Activated naive CD4-positive, alpha-beta T cell treated with anti-CD3 and anti-CD28 coated beads, Interleukin-2, amount 10 ng/mL, durations not matched to agents 7 days and 5 days (primary cell): ENCODE measurements around the gene AKT3.
"Not testable (repeated sequence)": the region's sequence is repeated elsewhere in the genome, so short reads cannot be mapped to it uniquely, and the experiment has no call there.

Experiments
- CTCF ChIA-PET: fragments of 350-600 bp; sonication (Branson Sonifier 250); formaldehyde crosslinking; loops from one replicate; lab custom pipeline; 2021; ENCODE audit warnings: antibody characterized with exemption; lab: Charles Lee
- DNase-seq: peaks from one replicate; pipeline ENCODE4 v3.0.0-alpha.2; 2020
- H3K27ac Mint-ChIP-seq: one replicate; pipeline ENCODE4 v1.8.0; 2021; ENCODE audit warnings: mild to moderate bottlenecking, moderate library complexity, mixed read lengths
- H3K27me3 Mint-ChIP-seq: one replicate; pipeline ENCODE4 v1.8.0; 2021; ENCODE audit warnings: mild to moderate bottlenecking, mixed read lengths
- H3K36me3 Mint-ChIP-seq: one replicate; pipeline ENCODE4 v1.8.0; 2021; ENCODE audit warnings: mixed read lengths
- H3K4me1 Mint-ChIP-seq: one replicate; pipeline ENCODE4 v1.8.0; 2021; ENCODE audit warnings: mixed read lengths
- H3K4me3 Mint-ChIP-seq: one replicate; pipeline ENCODE4 v1.8.0; 2021; ENCODE audit warnings: mild to moderate bottlenecking, moderate library complexity, mixed read lengths
- H3K9me3 Mint-ChIP-seq: one replicate; pipeline ENCODE4 v1.8.0; 2021; ENCODE audit warnings: mixed read lengths

AKT3 gene

DNA sequence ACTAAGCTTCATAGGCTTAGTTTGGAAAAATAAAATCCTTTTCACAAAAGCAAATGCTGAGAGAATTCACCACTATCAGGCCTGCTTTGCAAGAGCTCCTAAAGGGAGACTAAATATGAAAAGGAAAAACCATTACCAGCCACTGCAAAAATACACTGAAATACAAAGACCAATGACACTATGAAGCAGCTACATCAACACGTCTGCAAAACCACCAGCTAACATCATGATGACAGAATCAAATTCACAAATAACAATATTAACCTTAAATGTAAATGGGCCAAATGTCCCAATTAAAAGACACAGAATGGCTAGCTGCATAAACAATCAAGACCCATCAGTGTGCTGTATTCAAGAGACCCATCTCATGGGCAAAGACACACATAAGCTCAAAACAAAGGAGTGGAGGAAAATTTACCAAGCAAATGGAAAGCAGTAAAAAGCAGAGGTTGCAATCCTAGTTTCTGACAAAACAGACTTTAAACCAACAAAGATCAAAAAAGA is 28.8 kb downstream of the AKT3 start:
- no peak for DNase-seq
- H3K27ac Mint-ChIP-seq = no peak overlapping the region
- peaks cover 27% of the 10 kb centered on the region for H3K36me3 Mint-ChIP-seq
- H3K9me3 Mint-ChIP-seq = peaks cover 36% of the 10 kb centered on the region
- no peaks in the 10 kb centered on the region for H3K4me1 Mint-ChIP-seq
- CTCF ChIA-PET = no interaction called here
- no peaks in the 10 kb centered on the region for H3K27me3 Mint-ChIP-seq
- H3K4me3 Mint-ChIP-seq = no peak overlapping the region

DNA sequence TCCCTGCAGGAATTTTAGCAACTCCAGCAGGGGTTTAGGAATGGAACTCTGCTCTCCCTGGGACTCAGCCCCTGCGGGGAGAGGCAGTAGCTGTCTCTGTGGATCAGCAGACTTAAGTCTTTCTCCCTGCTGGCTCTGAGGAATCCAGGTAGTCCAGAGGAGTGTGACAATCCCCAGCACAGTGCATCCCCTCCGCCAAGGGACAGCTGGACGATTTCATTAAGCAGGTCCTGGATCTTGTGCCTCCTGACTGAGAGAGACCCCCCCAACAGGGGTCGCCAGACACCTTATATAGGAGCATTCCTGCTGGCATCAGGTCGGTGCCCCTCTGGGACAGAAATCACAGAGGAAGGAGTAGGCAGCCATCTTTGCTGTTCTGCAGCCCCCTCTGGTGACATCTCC is 30.6 kb downstream of the AKT3 start:
- no peak for DNase-seq
- peaks cover 21% of the 10 kb centered on the region for H3K36me3 Mint-ChIP-seq
- CTCF ChIA-PET = no interaction called here

DNA sequence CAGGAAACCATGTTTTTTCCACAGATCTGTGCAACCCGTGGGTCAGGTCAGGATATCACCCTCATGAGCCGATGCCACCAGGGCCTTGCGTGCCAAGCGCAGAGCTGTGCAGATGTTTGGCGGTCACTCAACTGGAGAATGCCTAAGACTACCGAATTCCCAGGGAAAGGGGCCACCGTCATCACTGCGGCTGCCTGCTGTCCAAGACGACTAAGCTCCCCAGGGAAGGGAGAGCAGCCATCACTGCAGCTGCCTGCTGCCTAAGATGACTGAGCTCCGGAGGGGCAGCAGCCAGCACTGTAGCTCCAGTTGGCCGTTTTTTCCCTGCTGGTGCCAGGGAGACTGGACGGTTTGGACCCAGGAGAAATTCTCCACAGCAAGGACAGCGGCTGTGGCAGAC is 31.1 kb downstream of the AKT3 start:
- peaks cover 38% of the 10 kb centered on the region for H3K9me3 Mint-ChIP-seq
- H3K27me3 Mint-ChIP-seq = no peaks in the 10 kb centered on the region
- H3K36me3 Mint-ChIP-seq = peaks cover 17% of the 10 kb centered on the region

More for the DNA sequence above, 30.6 kb downstream of the AKT3 start:
- H3K27me3 Mint-ChIP-seq = no peaks in the 10 kb centered on the region
- no peaks in the 10 kb centered on the region for H3K4me1 Mint-ChIP-seq
- H3K27ac Mint-ChIP-seq = no peak overlapping the region
- H3K9me3 Mint-ChIP-seq = peaks cover 37% of the 10 kb centered on the region
- H3K4me3 Mint-ChIP-seq = no peak overlapping the region

DNA sequence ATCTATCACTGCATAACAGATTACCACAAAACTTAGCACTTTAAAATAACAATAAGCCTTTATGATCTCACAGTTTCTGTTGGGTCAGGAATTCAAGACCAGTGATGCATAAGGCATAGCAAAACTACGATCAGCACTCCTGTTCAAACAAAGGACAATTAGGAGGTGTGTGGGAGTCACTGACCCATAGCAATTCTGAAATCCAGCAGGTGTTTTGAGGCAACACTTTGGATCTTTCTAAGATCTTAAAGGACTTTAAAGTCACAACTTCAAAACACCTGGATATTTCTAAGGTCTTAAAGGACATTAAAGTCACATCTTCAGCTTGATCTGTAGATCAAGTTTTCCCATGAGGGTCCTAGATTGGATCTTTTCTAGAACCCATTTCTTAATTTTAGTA is 35.3 kb downstream of the AKT3 start:
- peaks cover 1% of the 10 kb centered on the region for H3K36me3 Mint-ChIP-seq
- no peak overlapping the region for H3K4me3 Mint-ChIP-seq
- no peak for DNase-seq
- H3K4me1 Mint-ChIP-seq = no peaks in the 10 kb centered on the region
- no peak overlapping the region for H3K27ac Mint-ChIP-seq
- no peaks in the 10 kb centered on the region for H3K27me3 Mint-ChIP-seq
- CTCF ChIA-PET = no interaction called here
- H3K9me3 Mint-ChIP-seq = peaks cover 19% of the 10 kb centered on the region

More for the DNA sequence above, 31.1 kb downstream of the AKT3 start:
- CTCF ChIA-PET = no interaction called here
- Mint-ChIP-seq H3K4me1 (no peaks in the 10 kb centered on the region), H3K27ac (no peak overlapping the region), H3K4me3 (no peak overlapping the region)
- no peak for DNase-seq

DNA sequence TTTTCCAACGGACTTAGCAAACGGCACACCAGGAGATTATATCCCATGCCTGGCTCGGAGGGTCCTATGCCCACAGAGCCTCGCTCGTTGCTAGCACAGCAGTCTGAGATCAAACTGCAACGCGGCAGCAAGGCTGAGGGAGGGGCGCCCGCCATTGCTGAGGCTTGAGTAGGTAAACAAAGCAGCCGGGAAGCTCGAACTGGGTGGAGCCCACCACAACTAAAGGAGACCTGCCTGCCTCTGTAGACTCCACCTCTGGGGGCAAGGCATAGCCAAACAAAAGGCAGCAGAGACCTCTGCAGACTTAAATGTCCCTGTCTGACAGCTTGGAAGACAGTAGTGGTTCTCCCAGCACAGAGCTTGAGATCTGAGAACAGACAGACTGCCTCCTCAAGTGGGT is 42.7 kb downstream of the AKT3 start:
- peaks cover 38% of the 10 kb centered on the region for H3K4me1 Mint-ChIP-seq
- peaks cover 11% of the 10 kb centered on the region for H3K9me3 Mint-ChIP-seq
- H3K36me3 Mint-ChIP-seq, CTCF ChIA-PET, H3K27me3 Mint-ChIP-seq: not testable (repeated sequence)
- peak overlapping the region; percentile 39 for H3K27ac Mint-ChIP-seq
- DNase-seq = peak; percentile 49
- H3K4me3 Mint-ChIP-seq = peak overlapping the region; percentile 2

DNA sequence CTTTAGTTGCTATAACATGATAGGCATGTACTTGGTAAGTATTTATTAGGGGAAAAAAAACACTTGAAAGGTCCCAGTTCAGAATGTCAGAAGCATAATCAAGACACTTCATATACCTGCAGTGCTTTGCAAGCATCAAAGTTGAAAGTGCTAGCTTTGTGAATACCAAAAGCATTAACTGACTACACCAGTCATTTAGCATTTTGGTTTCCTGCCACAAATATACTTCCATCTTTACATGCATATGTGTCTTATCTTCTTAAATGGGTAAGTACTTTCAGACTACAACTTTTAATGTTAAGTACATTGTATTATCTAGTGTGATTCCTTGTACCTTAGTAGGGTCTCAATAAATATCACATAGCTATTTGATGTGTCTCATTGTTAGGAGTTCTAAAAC is 43.7 kb downstream of the AKT3 start:
- H3K4me1 Mint-ChIP-seq = peaks cover 38% of the 10 kb centered on the region
- CTCF ChIA-PET = no interaction called here
- peaks cover 9% of the 10 kb centered on the region for H3K36me3 Mint-ChIP-seq
- no peak overlapping the region for H3K27ac Mint-ChIP-seq
- peaks cover 6% of the 10 kb centered on the region for H3K9me3 Mint-ChIP-seq
- no peaks in the 10 kb centered on the region for H3K27me3 Mint-ChIP-seq
- no peak overlapping the region for H3K4me3 Mint-ChIP-seq
- no peak for DNase-seq

DNA sequence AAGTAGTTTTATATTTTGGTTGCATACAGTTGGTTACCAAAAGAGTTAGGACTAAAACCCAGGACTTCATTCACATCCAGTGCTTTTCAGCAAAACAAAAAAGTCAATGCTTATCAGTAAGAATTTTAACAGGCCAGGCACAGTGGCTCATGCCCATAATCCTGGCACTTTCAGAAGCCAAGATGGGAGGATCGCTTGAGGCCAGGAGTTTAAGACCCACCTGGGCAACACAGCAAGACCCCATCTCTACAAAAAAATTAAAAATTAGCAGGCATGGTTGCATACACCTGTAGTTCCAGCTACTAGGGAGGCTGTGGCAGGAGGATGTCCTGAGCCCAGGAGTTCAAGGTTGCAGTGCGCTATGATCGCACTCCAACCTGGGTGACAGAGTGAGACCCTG is 47.3 kb downstream of the AKT3 start:
- CTCF ChIA-PET = no interaction called here
- DNase-seq = no peak
- peaks cover 5% of the 10 kb centered on the region for H3K36me3 Mint-ChIP-seq
- H3K27me3 Mint-ChIP-seq = no peaks in the 10 kb centered on the region
- no peak overlapping the region for H3K4me3 Mint-ChIP-seq
- peaks cover 32% of the 10 kb centered on the region for H3K4me1 Mint-ChIP-seq
- H3K27ac Mint-ChIP-seq = no peak overlapping the region
- H3K9me3 Mint-ChIP-seq = peaks cover under 1% of the 10 kb centered on the region

DNA sequence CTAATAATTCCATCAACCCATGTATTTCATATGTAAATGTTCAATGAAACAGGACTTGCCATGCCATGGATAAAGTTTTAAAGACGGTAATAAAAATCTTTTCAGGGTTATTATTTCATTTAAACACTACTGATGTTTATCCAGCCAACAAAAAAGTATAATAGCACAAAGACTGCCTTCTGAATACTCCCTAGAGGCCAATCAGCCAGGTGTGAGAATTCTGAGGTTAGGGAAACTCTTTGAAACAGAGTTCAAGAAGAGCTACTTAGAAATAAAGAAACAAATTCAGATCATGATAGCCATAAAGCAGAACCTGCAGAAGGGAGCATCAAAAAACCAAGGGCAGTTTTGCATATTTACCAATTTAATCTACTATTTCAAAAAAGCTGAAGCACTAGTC is 48.7 kb downstream of the AKT3 start:
- no peak overlapping the region for H3K4me3 Mint-ChIP-seq
- no peak overlapping the region for H3K27ac Mint-ChIP-seq
- H3K9me3 Mint-ChIP-seq = no peaks in the 10 kb centered on the region
- DNase-seq = no peak
- peaks cover 4% of the 10 kb centered on the region for H3K36me3 Mint-ChIP-seq
- peaks cover 19% of the 10 kb centered on the region for H3K4me1 Mint-ChIP-seq
- H3K27me3 Mint-ChIP-seq = no peaks in the 10 kb centered on the region
- CTCF ChIA-PET = no interaction called here

DNA sequence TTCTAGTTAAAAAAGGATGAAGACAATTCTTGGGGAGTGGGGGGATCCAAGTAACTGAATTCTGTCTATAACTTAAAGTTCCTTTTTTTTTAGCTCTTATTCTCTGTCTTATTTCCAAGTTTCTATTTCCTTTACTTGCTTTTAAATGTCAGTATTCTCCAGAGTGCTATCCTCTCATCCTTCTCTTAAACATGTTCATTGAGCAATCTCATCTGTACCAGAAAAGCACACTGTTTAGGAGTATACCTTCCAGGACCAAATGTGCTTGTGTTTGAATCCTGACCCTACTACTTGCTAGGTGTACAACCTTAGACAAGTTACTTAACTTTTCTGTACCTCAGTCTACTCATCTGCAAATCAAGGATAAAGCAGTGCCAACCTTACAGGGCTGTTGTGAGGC is 50.1 kb downstream of the AKT3 start:
- H3K9me3 Mint-ChIP-seq = no peaks in the 10 kb centered on the region
- CTCF ChIA-PET = no interaction called here
- peaks cover 12% of the 10 kb centered on the region for H3K4me1 Mint-ChIP-seq
- H3K4me3 Mint-ChIP-seq = no peak overlapping the region
- no peak overlapping the region for H3K27ac Mint-ChIP-seq
- no peaks in the 10 kb centered on the region for H3K27me3 Mint-ChIP-seq
- DNase-seq = no peak
- H3K36me3 Mint-ChIP-seq = no peaks in the 10 kb centered on the region

DNA sequence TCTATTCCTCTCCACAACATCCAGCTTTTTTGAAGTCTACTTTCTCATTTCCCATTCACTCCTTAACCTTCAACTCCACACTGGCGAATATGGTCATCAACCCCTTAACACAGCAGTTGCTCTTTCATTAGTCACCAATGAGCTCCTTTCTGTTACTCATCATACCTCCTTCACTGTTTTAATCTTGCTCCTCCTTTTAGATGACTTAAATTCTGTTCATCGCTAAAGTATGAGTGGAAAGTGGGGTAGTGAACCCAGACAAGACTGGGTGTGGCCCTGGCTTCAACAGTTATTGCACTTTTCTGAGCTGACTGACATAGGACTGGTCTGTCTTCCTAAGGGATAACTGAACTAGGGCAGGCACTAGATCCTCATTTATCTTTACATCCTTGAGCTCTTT is 51.3 kb downstream of the AKT3 start:
- peaks cover 8% of the 10 kb centered on the region for H3K4me1 Mint-ChIP-seq
- no peaks in the 10 kb centered on the region for H3K36me3 Mint-ChIP-seq
- no peaks in the 10 kb centered on the region for H3K9me3 Mint-ChIP-seq
- no peak overlapping the region for H3K27ac Mint-ChIP-seq
- H3K27me3 Mint-ChIP-seq = no peaks in the 10 kb centered on the region
- H3K4me3 Mint-ChIP-seq = no peak overlapping the region
- no peak for DNase-seq
- CTCF ChIA-PET = no interaction called here

DNA sequence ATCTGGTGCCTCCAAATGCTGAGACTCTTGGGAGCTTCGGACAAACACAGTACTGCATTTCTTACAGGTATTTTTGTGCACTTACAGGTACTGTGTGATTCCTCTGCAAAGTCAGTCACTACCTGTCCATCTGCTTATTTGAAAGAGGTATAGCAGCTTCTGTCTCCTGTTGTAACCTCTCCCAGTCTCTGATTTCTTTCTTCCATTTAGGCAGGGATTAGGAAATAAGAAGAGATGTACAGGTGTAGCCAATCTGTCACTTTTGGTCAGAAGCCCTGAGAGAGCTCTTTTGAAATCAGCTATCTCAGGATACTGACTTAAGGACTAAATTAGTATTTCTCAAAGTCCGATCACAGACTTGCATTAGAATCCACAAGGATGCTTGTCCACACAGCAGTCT is 54.0 kb downstream of the AKT3 start:
- no peak for DNase-seq
- Mint-ChIP-seq H3K36me3 (no peaks in the 10 kb centered on the region), H3K27me3 (no peaks in the 10 kb centered on the region), H3K27ac (no peak overlapping the region), H3K4me3 (no peak overlapping the region), H3K4me1 (peaks cover 2% of the 10 kb centered on the region), H3K9me3 (no peaks in the 10 kb centered on the region)
- CTCF ChIA-PET = no interaction called here

DNA sequence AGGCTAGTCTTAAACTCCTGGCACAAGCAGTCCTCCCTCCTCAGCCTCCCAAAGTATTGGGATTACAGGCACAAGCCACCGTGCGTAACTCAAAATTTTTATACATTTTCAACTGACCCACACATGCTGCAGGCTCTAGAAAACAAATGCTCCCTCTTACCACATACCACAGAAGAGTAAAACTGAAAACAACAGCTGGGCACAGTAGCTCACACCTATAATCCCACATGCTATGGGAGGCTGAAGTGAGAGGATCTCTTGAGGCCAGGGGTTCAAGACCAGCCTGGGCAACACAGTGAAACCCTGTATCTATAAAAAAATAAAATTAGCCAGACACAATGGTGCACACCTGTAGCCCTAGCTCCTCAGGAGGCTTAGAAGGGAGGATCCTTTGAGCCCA is 56.7 kb downstream of the AKT3 start:
- Mint-ChIP-seq H3K9me3 (no peaks in the 10 kb centered on the region), H3K4me3 (no peak overlapping the region), H3K27ac (no peak overlapping the region), H3K27me3 (no peaks in the 10 kb centered on the region), H3K36me3 (no peaks in the 10 kb centered on the region), H3K4me1 (no peaks in the 10 kb centered on the region)
- CTCF ChIA-PET = no interaction called here
- DNase-seq = no peak

DNA sequence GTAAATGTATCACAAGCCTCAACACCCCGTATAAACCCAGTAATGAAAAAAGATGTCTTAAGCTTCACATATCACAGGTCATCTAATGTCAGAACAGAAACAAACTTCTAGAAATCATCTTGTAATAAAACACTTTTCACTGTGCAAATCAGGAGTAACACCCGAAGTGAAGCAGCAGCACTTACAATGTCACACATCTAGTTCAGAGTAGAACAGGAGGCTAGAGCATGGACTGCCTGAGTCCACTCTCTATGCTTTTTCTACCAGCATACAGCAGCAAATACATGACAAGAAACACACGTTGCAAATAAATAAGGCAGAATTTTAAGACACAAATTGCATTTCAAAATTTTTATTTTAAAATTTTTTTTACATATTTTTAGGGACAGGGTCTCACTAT is 57.2 kb downstream of the AKT3 start:
- H3K27me3 Mint-ChIP-seq = no peaks in the 10 kb centered on the region
- CTCF ChIA-PET = no interaction called here
- DNase-seq = no peak
- H3K4me3 Mint-ChIP-seq = no peak overlapping the region
- H3K4me1 Mint-ChIP-seq = no peaks in the 10 kb centered on the region
- no peaks in the 10 kb centered on the region for H3K9me3 Mint-ChIP-seq
- no peak overlapping the region for H3K27ac Mint-ChIP-seq
- no peaks in the 10 kb centered on the region for H3K36me3 Mint-ChIP-seq

DNA sequence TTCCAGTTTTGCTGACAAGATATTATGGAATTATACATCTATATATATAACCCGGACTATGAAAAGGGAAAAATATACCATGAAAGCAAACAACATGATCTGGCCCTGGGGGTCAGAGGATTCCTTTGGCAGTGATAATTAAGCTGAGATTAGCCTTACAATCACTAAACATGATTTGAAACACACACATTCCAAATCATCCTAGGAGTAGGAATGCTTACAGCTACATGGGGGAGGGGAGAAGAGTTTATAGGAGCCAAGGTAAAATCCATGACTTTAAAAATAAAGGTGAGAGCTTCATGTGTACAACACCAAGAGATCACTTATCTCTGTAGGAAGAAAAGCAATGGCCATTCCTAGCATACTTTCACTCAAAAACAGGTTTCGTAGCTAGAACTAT is 57.6 kb downstream of the AKT3 start:
- Mint-ChIP-seq H3K36me3 (no peaks in the 10 kb centered on the region), H3K4me1 (no peaks in the 10 kb centered on the region), H3K27ac (no peak overlapping the region), H3K9me3 (no peaks in the 10 kb centered on the region), H3K27me3 (no peaks in the 10 kb centered on the region), H3K4me3 (no peak overlapping the region)
- no peak for DNase-seq
- CTCF ChIA-PET = no interaction called here

DNA sequence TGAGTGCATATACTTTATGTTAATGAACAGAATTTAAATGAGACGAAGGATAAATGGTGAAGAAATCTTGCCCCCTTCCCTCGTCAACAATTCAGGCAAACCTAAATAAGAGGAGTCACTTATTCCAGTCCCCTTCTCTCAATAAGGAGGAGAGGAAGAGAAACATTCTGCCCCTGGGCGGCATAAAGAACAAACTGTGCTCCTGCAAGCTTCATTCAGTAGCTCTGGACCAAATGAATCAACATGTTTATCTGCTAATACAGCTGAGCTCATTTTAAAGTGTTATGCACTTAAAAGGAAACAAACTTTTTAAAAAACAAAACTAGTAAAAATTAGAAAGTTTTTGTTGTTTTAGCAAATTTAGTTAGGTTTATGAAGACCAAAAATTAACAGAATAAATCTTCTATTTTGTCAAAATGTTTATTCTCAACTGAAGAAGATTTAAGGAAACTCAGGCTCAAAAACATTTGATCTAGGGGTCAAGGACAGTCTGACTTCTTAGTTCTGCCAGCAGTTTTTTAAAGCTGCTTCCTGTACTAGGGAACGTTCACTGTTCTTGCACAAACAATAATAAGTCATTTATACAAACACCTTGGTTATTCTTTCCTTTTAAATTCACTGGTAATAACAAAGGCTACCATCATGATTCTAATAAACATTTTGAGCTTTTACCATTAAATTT is 58.3 kb downstream of the AKT3 start:
- CTCF ChIA-PET = no interaction called here
- no peaks in the 10 kb centered on the region for H3K4me1 Mint-ChIP-seq
- H3K27me3 Mint-ChIP-seq = no peaks in the 10 kb centered on the region
- H3K36me3 Mint-ChIP-seq = no peaks in the 10 kb centered on the region
- DNase-seq = no peak
- H3K9me3 Mint-ChIP-seq = no peaks in the 10 kb centered on the region
- no peak overlapping the region for H3K4me3 Mint-ChIP-seq
- no peak overlapping the region for H3K27ac Mint-ChIP-seq
